HT1080 (cell line): ENCODE data around the gene INPP4A. TPM values are rescaled to one million over a fixed set of nuclear protein-coding genes. Genes with fewer than 3 reads are reported as not detected.

Experiments
- DNase-seq: peaks from one replicate; pipeline ENCODE4 v3.0.0-alpha.2; 2015; ENCODE audit warnings: low read depth
- total RNA-seq: library from RNA; depleted of rRNA; stranded (reverse); fragments of >200 nt; shearing (Covaris generic); gene quantifications from 2 replicates; pipeline ENCODE4 v1.2.3, GENCODE V29; 2014

The INPP4A gene
- total RNA-seq, 1 experiment from 2014 or later, result 18.1 TPM

DNA sequence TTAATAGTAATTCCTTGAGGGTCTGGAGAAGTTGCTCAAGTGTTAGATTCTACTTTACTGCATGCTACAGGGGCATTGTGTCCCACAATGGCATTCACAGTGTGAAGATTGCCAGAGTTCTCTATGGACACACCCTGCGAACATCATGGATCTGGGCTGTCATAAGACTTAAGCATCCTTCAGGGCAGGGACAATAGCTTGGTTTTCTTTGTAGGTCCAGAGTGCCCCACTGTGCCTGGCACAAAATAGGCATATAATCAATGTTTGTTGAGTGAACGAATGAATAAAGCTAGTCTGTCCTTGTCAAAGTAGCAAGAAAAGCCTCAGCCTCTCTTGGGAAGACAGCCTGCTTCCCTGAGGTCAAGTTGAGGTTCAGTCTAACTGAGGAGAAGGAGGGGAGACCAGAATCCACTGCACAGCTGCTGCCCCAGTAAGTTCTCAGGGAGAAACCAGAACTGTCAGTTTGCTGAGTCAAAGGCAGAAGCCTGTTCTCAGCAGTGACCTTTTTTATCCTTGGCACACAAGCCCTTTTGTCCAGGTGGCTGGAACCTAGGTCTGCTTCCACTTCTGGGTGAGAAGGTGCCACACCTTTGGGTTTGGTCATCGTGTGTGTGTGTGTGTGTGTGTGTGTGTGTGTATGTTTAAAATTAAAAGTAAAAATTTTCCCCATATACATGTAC, 15.0 kb downstream of the INPP4A start:
- no peak for DNase-seq

DNA sequence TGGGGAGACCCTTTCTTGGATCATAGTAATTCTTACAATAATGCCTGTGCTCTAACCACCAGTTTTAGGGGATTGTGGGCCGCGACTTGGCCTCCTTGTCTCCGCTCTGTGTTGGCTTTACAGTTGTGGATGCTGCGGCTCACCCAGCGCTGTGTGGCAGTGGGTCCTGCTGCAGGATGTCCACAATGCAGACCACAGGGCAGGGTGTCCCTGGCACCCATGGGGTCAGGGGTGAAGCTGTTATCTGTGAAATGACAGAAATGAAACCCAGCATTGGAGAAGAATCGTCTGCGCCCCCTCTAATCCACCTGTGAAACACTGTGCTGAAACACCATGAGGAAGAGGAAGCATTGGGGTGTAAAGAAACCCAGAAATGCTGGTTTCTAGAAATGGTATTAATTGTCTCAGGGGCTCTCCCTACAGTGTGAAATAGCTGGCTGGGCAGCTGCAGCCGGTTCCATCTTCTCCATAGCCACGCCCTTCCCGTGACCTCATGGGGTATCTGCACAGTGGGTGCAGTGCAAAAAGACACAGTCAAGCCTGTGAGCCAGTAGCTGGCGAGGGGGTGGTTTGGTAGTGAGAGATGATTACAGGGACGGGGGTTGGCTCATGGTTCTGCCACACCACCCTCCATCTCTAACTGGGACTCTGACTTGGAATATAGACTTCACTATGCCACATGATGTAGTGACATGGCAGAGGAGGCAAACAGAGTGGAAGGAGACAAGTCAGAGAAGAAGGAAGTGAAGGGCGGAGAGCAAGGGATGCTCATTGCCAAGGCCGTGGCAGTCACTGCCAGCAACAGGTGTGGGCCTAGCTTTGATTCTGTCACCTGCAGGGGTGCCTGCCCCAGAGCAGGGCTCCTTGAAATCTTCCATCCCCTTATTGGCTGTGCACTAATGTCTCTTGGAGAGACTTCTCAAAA, 16.2 kb downstream of the INPP4A start:
- DNase-seq, result no peak

DNA sequence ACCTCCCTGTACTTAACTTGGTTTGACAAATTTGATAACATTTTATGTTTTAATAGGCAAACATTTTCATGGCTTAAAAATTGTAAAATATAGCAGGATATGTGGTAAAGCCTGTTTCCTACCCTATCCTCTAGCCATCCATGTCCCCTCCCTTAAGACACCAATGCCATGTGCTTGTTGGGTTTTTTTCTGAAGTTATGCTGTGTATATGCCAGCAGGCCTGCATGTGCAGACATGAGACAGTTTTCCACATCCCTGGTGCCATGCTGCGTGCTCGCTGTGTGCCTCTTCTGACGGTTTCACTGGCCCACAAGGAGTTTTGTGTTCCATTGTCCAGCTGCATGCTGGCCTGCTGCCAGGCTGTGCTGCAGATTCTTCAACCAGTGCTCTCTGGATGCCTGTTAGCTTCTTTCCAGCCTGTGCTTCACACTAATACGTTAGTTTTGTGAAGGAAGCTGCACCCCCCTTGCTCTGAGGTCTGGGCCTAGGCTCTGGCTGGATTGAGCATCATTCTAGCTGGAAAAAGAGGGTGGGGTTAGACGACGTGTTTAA, 16.9 kb downstream of the INPP4A start:
- no peak for DNase-seq

DNA sequence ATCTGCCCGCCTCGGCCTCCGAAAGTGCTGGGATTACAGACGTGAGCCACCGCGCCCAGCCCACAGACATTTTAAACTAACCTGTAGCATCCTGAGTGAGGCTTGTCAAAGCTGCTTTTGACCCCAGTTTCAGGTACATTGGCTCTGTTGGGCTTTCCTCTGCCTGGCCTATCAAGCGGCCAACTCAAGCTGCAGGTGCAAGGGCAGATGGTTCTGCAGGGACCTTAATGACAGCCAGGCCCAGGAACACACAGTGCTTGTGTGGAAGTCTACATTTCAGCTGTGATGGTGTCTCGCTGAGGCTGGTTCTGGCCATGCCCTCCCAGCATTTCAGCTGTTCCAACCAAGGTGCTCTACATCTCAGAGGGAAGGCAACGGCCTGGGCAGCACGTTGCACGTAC, 18.4 kb downstream of the INPP4A start:
- DNase-seq, result no peak

DNA sequence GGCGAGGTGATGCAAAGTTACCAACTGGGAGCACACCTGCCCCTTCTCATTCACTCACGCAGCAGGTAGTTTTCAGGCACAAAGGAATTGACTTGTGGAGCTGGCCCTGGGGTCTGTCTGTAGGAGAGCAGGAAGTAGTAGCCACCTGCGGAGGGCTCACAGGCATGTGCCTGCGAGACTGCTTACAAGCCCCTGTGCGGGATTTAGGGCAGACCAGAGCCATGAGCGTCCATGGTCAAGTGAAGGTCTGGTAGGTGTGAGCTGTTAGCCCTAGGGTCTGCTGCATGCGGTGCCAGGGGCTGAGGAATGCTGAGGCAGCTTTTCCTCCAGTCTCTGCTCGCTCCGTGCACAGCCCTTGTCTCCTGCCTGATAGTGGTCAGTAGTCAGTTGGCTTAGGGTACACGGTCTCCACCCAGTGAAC, 18.9 kb downstream of the INPP4A start:
- DNase-seq, result no peak

DNA sequence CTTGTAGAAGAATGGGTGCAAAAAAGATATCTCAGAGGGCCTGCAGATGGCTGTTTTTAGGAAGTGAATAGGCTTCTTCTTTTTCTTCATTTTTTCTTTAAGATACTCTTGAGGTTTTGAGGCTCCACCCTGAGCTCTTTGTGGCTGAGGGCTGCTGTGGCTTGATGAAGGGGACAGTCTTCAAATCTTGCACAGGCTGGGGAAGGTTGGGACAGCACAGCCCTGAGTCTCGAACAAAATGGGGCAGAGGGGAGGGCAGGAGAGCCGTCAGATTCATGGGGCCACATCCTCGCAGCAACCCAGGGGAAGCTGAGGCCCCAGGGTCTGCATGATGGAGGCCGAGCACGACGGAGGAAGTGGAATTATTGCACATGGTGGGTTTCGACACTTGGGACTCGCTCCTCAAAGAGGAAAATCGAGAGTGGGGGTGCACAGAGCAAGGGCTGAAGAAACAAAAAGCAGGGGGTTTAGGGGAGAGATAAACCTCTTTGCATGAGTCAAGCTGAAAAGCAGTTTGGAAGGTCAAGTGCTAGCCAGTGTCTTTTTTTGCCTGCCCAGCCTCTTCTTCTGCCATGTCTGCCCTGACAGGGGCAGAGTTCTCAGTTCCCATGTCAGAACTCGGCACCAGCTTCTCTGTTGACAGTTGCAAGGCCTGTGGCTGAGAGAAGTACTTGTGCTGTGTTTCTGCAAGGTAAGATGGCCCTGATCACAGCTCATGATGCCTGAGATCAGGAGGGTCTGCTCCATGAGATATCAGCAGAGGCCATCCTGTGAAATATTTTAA, 19.5 kb downstream of the INPP4A start:
- DNase-seq, result no peak

DNA sequence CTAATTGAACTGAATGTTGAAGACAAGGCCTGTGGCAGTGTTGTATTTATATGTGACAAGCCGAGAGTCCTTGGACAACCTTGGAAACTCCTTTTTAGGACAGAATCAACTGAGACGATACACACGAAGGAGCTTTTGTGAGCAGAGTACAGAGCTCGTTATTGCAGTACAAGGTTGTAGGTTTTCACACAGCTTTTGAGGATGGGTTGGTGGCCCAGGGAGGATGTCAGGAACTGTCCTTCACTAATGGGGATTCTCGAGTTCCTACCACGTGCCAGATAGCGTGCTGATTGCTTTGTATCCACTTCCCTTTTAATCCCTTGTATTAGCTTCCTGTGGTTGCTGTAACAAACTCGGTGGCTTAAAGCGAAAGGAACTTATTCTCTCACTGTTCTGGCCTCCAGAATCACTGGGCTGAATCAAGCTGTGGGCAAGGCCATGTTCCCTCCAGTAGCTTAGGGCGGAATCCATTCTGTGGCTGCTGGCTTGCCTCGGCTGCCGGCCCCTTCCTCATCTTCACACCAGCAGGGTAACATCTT, 20.2 kb downstream of the INPP4A start:
- DNase-seq, result no peak

DNA sequence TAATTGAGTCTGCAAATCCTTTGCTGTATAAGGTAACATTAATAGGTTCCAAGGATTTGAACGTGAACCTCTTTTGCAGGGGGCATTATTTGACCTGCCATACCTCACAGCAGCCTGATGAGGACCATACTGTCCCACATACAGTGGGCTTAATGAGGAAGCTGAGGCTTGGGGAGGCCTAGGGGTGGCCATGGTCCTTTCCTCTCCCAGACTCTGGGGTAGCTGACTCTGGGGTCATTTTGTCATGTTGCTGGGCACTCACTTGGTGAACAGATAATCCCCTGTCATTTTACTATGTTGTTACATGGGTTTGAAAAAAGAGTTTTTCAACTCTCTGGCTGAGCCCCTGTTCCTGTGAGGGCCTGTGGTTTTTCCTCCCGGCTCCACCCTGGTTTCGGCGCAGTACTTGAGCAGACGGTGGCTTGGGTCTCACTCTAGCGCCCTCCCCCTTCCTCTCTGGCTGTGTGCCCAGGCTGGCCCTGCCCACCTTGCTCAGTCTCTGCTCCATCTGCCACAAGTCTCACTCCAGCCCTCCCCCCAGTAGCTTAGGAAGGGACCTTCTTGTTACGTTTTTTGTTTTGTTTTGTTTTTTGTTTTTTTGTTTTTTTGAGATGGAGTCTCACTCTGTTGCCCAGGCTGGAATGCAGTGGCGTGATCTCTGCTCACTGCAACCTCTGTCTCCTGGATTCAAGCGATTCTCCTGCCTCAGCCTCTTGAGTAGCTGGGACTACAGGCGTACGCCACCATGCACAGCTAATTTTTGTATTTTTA, 21.0 kb downstream of the INPP4A start:
- DNase-seq, result peak; percentile 85

DNA sequence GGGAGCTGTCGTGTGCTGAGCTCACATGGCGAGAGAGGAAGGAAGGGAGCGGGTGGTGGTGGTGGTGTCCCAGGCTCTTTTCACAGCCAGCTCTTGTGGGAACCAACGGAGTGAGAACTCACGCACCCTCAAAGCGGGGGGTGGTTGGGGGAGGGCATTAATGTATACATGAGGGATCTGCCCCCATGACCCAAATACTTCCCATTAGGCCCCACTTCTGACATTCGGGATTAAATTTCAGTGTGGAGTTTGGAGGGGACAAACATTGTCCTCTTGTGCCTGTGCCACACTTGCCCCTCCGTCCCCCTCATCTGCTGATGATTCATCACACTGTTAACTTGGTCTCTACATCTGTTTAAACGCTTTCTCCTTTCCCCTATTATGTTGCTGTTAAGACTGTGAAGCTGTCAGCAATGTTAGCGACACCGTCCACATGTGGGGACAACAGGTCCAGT, 22.5 kb downstream of the INPP4A start:
- DNase-seq, result no peak

DNA sequence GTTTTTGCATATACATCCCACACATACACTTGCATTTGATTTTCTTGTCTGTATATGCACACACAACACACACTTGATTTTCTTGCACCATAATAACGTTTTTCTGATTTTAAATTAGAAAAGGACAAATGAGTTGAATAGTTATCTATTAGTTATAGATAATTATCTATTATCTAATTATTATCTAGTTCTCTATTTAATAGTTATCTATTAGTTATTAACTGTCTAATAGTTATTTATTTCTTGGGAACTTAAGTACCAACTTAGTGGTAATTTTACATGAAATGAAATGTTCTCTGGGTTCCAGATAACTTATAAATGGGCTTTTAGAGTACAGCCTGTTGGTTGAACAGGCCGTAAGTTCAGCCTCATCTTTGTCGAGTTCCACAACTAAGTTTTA, 23.0 kb downstream of the INPP4A start:
- DNase-seq, result no peak

DNA sequence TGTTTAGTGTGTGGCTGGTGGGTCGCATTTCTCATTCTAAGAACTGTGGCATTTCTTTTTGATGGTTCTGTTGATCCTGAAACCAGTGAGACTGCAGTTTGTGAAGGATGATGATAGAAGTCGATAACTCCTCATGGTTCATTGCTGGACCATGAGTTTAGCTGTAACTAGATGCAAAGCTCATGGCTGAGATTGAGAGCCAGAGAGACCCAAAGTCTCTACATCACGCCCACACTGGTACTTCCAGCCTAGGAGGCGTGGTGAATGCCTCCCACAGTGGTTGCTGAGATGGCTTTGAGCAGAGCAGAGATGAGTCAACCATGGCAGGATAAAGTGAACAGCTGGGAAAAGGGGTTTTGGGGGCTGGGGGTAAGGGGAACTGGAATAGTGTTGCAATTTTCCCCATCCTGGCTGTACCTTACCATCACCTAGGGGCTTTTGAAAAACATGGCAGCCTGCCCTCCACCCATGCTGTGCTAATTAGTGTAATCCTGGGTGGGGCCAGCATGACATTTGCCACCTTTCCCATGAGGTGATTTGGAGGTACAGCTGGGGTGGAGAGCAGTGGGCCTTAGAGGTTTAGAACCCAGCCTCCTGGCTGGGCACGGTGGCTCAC, 24.1 kb downstream of the INPP4A start:
- DNase-seq, result no peak

DNA sequence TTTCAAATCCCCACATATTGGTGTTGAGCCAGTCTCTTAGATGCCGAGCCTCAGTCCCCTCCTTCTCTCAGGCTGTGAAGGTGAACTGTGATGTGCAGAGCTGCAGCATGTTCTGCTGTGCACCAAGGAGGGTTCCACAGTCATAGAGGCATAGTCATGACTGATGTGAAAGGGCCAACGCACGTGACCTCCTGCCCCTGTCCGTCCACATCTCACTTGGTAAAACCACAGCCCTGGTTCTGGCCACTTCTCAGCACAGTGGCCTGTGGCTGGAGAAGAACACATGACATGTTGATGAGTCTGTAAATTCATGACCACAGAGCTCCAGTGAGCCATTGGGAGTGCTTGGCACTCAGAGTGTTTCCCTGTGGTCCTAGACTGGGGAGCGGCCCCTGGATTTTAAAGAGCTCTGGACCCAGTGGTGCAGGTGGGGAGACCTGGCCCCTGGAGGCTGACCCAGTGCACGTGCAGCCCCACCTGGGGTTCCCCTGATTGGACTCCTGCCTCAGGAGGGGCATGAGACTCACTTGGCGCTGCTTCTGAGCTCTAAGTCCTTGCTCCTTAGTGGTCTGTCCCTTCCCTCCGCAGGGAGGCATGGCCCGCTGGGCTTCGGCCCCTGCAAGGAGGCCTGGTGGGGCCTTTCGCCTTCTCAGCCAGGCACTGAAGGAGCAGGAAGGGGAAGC, 25.3 kb downstream of the INPP4A start:
- no peak for DNase-seq

DNA sequence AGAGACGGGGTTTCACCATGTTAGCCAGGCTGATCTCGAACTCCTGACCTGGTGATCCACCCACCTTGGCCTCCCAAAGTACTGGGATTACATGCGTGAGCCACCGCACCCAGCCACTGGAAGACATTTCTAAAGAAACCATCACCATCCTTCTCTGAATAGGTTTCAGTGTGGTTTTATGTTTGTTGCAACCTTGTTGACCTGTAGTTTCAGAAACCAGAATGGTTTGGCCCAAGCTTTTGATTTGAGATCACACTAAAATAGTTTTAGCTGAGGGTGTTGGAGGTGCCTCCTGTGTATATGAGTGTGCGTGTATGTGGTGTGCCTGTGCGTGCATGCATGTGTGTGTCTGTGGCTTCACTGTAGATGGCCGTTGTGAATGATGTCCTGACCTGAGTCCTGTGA, 26.2 kb downstream of the INPP4A start:
- no peak for DNase-seq

DNA sequence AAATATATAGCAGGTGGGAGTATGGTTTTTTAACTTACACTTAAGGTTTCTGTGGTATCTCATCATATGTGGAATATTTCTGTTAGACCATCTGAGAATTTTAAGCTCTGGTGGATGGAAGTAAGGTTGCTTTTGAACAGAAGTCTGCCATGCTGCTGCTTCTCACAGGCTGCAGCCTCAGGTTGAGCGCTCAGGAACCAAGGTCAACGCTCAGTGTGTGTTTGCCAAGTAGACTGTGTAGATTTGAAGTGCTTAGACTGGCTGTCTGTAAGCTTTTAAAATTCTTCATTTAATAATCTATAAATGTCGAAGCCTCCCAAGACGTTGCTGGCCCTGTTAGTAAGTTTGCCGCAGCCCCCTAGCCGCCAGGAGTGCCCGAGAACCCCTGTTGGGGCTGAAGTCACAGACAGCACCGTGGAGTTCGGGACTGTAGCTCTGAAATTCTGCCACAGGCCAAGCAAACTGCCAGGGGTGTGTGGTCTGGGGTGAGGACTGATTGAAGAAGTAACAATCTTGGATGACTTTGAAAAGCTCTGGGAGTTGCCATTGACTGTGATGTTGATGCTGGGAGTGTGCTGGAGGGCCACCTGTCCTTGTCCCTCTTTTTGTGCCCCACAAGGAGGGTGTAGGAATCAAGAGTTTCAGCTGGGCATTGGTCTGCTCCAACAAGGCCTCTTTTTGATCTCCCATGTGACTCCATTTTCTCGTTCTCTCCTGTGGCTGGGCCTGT, 26.9 kb downstream of the INPP4A start:
- no peak for DNase-seq

DNA sequence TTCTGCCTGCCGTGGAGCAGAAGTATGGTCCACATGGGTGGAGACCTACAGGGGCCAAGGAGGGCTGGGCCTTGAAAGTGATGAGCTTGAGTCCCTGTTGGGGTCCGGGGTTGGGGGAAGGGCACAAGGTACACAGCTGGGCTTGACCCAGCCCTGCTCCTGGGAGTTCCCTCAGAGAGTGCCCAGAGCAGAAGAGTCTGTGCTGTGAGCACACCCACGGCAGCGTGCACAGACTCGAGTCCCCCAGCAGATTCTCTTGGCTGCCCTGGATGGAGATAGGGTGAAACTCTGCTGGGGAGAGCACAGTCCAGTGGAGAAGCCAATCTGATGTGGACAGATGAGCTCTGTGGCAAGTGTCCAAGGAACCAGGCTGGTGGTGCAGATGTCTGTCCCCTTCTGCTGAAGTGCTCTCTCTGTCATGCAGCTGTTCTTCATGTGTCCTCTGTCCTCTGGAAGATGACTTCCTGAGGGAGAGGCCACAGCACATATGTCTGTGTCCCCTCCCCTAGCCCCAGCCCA, 27.5 kb downstream of the INPP4A start:
- no peak for DNase-seq

DNA sequence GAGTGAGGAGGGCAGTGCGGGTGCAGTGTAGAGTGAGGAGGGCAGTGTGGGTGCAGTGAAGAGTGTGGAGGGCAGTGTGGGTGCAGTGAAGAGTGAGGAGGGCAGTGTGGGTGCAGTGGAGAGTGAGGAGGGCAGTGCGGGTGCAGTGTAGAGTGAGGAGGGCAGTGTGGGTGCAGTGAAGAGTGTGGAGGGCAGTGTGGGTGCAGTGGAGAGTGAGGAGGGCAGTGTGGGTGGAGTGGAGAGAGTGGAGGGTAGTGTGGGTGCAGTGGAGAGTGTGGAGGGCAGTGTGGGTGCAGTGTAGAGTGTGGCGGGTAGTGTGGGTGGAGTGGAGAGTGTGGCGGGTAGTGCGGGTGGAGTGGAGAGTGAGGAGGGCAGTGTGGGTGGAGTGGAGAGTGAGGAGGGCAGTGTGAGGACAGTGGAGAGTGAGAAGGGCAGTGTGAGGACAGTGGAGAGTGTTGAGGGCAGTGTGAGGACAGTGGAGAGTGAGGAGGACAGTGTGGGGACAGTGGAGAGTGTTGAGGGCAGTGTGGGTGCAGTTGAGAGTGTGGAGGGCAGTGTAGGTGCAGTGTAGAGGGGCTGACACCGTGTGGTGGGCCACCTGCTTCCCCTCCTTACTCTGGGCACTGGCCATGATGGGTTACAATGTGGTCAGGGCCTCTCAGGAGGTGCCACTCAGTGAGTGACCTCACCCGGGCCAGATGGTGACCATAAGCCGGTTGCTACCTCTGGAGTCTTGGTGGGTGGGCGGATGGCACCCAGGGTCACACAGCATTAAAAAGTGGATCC, 28.5 kb downstream of the INPP4A start:
- DNase-seq, result no peak

DNA sequence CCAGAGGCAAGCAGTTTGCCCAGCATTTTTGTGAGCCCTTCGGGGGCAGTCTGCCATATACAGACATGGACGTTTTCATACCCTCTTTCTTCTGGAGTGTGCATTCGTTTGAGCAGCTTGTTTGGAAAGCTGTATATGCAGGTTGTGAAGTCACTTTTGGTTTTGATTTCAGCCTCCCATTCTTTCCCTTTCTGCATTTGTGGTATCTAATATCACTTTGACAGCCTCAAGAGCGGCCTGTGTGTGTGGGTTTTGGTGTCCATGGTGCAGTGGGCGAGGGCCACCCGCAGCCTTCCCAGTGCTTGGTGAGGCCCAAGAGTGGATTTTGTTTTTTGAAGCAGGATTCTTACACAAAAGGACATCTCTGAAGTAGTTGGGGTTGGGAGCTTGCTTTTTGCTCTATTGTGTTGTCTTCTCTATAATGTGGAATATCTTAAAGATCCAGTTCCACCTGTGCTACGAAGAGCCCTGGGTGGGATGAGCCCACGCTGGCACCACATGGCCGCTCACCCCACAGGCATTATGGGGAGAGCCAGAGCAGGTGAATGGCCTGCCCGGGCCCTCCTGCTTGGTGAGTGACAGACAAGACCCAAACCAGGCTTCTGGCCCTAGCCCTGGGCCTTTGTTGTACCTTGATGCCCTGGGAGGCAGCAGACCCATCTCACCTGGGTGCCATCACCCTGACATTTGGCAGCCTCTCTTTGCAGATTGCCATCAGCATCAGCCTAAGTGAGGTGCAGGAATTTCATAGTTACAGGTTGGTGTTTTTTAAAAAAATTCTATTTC, 29.5 kb downstream of the INPP4A start:
- DNase-seq, result no peak
